HCT116 (cell line): ENCODE measurements around the gene NBAS. TPM values are rescaled to one million over a fixed set of nuclear protein-coding genes. Genes with fewer than 3 reads are reported as not detected.

Experiments
- ATAC-seq: fragments of 200-7000 bp; cut with Tn5 transposase; 2 replicates; pipeline ENCODE4 v1.9.1; 2020; ENCODE audit warnings: mild to moderate bottlenecking, moderate library complexity
- BruUV-seq: library from RNA; stranded (reverse); fragments of 400-500 nt; replicated peaks from 2 replicates; lab custom pipeline; 2021; lab: Mats Ljungman, UMichigan
- CTCF ChIA-PET: fragments of 300-600 bp; sonication (Branson Sonifier 250); formaldehyde crosslinking; loops from one replicate; lab custom pipeline; 2021; ENCODE audit warnings: antibody characterized with exemption; lab: Charles Lee
- POLR2A ChIA-PET: fragments of 300-600, 350-600 bp; sonication (Branson Sonifier 250); formaldehyde crosslinking; loops from one replicate; lab custom pipeline; 2021; ENCODE audit warnings: antibody characterized with exemption; lab: Charles Lee
- RAD21 ChIA-PET, 2 experiments: fragments of 300-600 bp; sonication (Branson Sonifier 250); formaldehyde crosslinking; loops; one replicate each; lab custom pipeline; 2023; ENCODE audit warnings: low total read pairs in 2 of 2; ENCODE audit not compliant: uncharacterized antibody in 2 of 2, unreplicated experiment in 2 of 2, low non-redundant PET in 1 of 2; lab: Charles Lee
- DNase-seq: peaks from one replicate; pipeline ENCODE4 v3.0.0-alpha.2; 2010; ENCODE audit warnings: low read depth, low spot score
- H2AFZ ChIP-seq: fragments of 200-600 bp; shearing (Covaris generic), sonication (generic); 2 replicates; pipeline ENCODE4 v1.6.1; 2017; ENCODE audit warnings: low read depth, mixed run types, mixed read lengths, antibody characterized with exemption, low read length; ENCODE audit not compliant: poor library complexity, severe bottlenecking
- H3K27ac ChIP-seq: 2 replicates; pipeline ENCODE4 v1.5.1; 2012; ENCODE audit warnings: low read depth, low read length
- H3K27me3 ChIP-seq: fragments of 200-600 bp; sonication (generic); 2 replicates; pipeline ENCODE4 v1.6.1; 2016; ENCODE audit warnings: mixed run types, low read length, mixed read lengths; ENCODE audit not compliant: insufficient read depth
- H3K36me3 ChIP-seq, 2 experiments: fragments of 200-500 bp in 1 of 2; fragments of 200-600 bp in 1 of 2; sonication (Bioruptor generic) in 1 of 2; sonication (generic) in 1 of 2; 2 replicates each; pipeline versions ENCODE4 v1.5.1 to v1.6.1; 2014 to 2016; ENCODE audit warnings: low read length in 2 of 2, inconsistent platforms in 1 of 2, mixed read lengths in 1 of 2, mixed run types in 1 of 2; ENCODE audit not compliant: insufficient read depth in 2 of 2, control insufficient read depth in 1 of 2
- H3K4me1 ChIP-seq, 2 experiments: fragments of 200-600 bp in 1 of 2; sonication (generic) in 1 of 2; 2 replicates each; pipeline versions ENCODE4 v1.5.1 to v1.6.1; 2012 to 2017; ENCODE audit warnings: low read length in 2 of 2, inconsistent platforms in 1 of 2, mild to moderate bottlenecking in 1 of 2, mixed read lengths in 1 of 2, mixed run types in 1 of 2, moderate library complexity in 1 of 2; ENCODE audit not compliant: insufficient read depth in 2 of 2, control insufficient read depth in 1 of 2
- H3K4me2 ChIP-seq: fragments of 200-600 bp; sonication (generic); 2 replicates; pipeline ENCODE4 v1.6.1; 2017; ENCODE audit warnings: mixed run types, low read length, mixed read lengths
- H3K4me3 ChIP-seq, 2 experiments: fragments of 200-600 bp in 1 of 2; sonication (generic) in 1 of 2; replicated peaks in 1 of 2; 2 replicates each; pipeline ENCODE4 v1.5.1; 2011 to 2016; ENCODE audit warnings: low read length in 2 of 2, control low read depth in 1 of 2, low read depth in 1 of 2, mild to moderate bottlenecking in 1 of 2, mixed read lengths in 1 of 2, mixed run types in 1 of 2
- H3K79me2 ChIP-seq: fragments of 200-600 bp; sonication (generic); 2 replicates; pipeline ENCODE4 v1.6.1; 2017; ENCODE audit warnings: mild to moderate bottlenecking, mixed run types, low read length, moderate library complexity, mixed read lengths; ENCODE audit not compliant: insufficient read depth
- H3K9ac ChIP-seq: fragments of 200-600 bp; sonication (generic); 2 replicates; pipeline ENCODE4 v1.6.1; 2016; ENCODE audit warnings: low read length, mixed read lengths
- H3K9me2 ChIP-seq: fragments of 200-600 bp; sonication (generic), shearing (Covaris generic); 2 replicates; pipeline ENCODE4 v1.6.1; 2017; ENCODE audit warnings: mixed run types, mild to moderate bottlenecking, moderate library complexity; ENCODE audit not compliant: insufficient read depth
- H3K9me3 ChIP-seq, 2 experiments: fragments of 200-500 bp in 1 of 2; fragments of 200-600 bp in 1 of 2; sonication (Bioruptor generic) in 1 of 2; sonication (generic) in 1 of 2; 2 replicates each; pipeline ENCODE4 v1.6.1; 2014 to 2017; ENCODE audit warnings: low read length in 2 of 2, mixed read lengths in 2 of 2, inconsistent platforms in 1 of 2, low read depth in 1 of 2, mild to moderate bottlenecking in 1 of 2, mixed run types in 1 of 2, moderate library complexity in 1 of 2; ENCODE audit not compliant: control insufficient read depth in 1 of 2, insufficient read depth in 1 of 2
- H4K20me1 ChIP-seq: fragments of 200-600 bp; sonication (generic), shearing (Covaris generic); 2 replicates; pipeline ENCODE4 v1.6.1; 2017; ENCODE audit warnings: mixed run types, mild to moderate bottlenecking, moderate library complexity; ENCODE audit not compliant: insufficient read depth
- EGR1 ChIP-seq: IDR thresholded peaks from 2 replicates; pipeline ENCODE4 v1.6.1; 2012; ENCODE audit warnings: low read depth
- TCF7L2 ChIP-seq: IDR thresholded peaks from 2 replicates; pipeline ENCODE4 v1.7.0; 2011; ENCODE audit warnings: borderline replicate concordance, inconsistent platforms; ENCODE audit not compliant: insufficient read depth, insufficient read length; ENCODE audit errors: extremely low read depth
- YY1 ChIP-seq: IDR thresholded peaks from 2 replicates; pipeline ENCODE4 v1.6.1; 2011; ENCODE audit warnings: low read length, low read depth, moderate library complexity, mild to moderate bottlenecking; ENCODE audit not compliant: insufficient replicate concordance; ENCODE audit errors: extremely low read depth
- intact Hi-C: fragments of 100-400 bp; cut with micrococcal nuclease; formaldehyde crosslinking; loops from 2 replicates; pipeline ENCODE4 v1.10.0; 2022
- total RNA-seq: library from RNA; stranded (reverse); gene quantifications from one replicate; pipeline ENCODE4 v1.2.1, GENCODE V29; 2021; ENCODE audit not compliant: unreplicated experiment

Gene NBAS
- total RNA-seq, 1 experiment from 2014 or later: 32.8 TPM

- H3K27ac ChIP-seq: no peak overlapping the region
- ATAC-seq (no peak), DNase-seq (no peak)
- H3K4me1 ChIP-seq: no peaks in the 10 kb centered on the region
- POLR2A ChIA-PET: no interaction called here
- H3K9me3 ChIP-seq: no peaks in the 10 kb centered on the region
- H3K9ac ChIP-seq: no peak overlapping the region
- H3K4me2 ChIP-seq: no peak overlapping the region
- H2AFZ ChIP-seq: no peak overlapping the region
- H4K20me1 ChIP-seq: no peaks in the 10 kb centered on the region
- no peaks in the 10 kb centered on the region for H3K27me3 ChIP-seq
- no peaks in the 10 kb centered on the region for H3K9me2 ChIP-seq
- CTCF ChIA-PET: no interaction called here
- intact Hi-C loops: no loop called here
- H3K4me3 ChIP-seq: no peak overlapping the region
- RAD21 ChIA-PET: no interaction called here
- no peaks in the 10 kb centered on the region for H3K36me3 ChIP-seq
- BruUV-seq: no TSS peak
- H3K79me2 ChIP-seq: no peaks in the 10 kb centered on the region
- TF ChIP-seq EGR1: no peak
- TF ChIP-seq, all 23 proteins: peak for 0
These were observed 183.9 kb downstream of the NBAS start for GRCh38 chr2:15377202-15377601.

DNA sequence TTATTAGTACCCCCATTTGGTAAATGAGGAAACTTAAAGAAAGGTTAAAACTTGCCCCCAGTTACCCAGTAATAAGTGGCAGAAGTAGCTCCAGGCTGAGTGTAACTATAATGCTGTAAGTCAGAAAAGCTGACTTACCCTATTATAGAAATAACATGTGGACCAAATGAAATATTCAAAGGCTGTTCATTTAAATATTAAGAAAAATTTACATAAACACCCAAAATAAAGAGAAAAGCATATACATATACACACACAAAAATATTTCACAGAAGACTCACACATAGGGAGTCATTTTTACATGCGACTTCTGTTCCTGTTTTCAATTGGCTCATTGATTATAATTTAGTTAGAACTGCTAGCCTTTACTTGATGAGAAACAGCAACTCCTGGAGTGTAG lies 189.1 kb downstream of the NBAS start:
- no peaks in the 10 kb centered on the region for H3K36me3 ChIP-seq
- H4K20me1 ChIP-seq: no peaks in the 10 kb centered on the region
- ChIA-PET CTCF (no interaction called here), POLR2A (no interaction called here), RAD21 (no interaction called here)
- H3K9me2 ChIP-seq: no peaks in the 10 kb centered on the region
- no peak overlapping the region for H2AFZ ChIP-seq
- intact Hi-C loops: no loop called here
- H3K9me3 ChIP-seq: no peaks in the 10 kb centered on the region
- H3K79me2 ChIP-seq: no peaks in the 10 kb centered on the region
- no peak overlapping the region for H3K27ac ChIP-seq
- H3K4me2 ChIP-seq: no peak overlapping the region
- no TSS peak for BruUV-seq
- H3K27me3 ChIP-seq: no peaks in the 10 kb centered on the region
- no peak overlapping the region for H3K4me3 ChIP-seq
- ATAC-seq (no peak), DNase-seq (no peak)
- H3K4me1 ChIP-seq: no peaks in the 10 kb centered on the region
- TF ChIP-seq TCF7L2: no peak
- TF ChIP-seq YY1: no peak
- H3K9ac ChIP-seq: no peak overlapping the region
